Endothelial cell of umbilical vein (primary cell): ENCODE results near the gene SYMPK. TPM values are rescaled to one million over a fixed set of nuclear protein-coding genes. Genes with fewer than 3 reads are reported as not detected.

Experiments
- BruUV-seq: library from RNA; stranded (reverse); fragments of 400-500 nt; replicated peaks from 2 replicates; lab custom pipeline; 2021; lab: Mats Ljungman, UMichigan
- CTCF ChIA-PET: fragments of 300-600, 350-600 bp; sonication (Branson Sonifier 250); formaldehyde crosslinking; loops from one replicate; lab custom pipeline; 2021; ENCODE audit warnings: antibody characterized with exemption, inconsistent platforms; lab: Charles Lee
- POLR2A ChIA-PET: fragments of 300-600, 350-600 bp; sonication (Branson Sonifier 250); formaldehyde crosslinking; loops from one replicate; lab custom pipeline; 2021; ENCODE audit warnings: antibody characterized with exemption, inconsistent platforms; lab: Charles Lee
- DNase-seq: peaks from one replicate; pipeline ENCODE4 v3.0.0-alpha.2; 2011; ENCODE audit warnings: low read depth, low spot score
- FAIRE-seq: peaks from 2 replicates; lab custom pipeline; 2011; peaks lifted over from hg19 to GRCh38; lab: Jason Lieb, UNC
- H2AFZ ChIP-seq: 2 replicates; pipeline ENCODE4 v1.6.0; 2012; ENCODE audit warnings: low read depth, low read length, control low read depth, inconsistent platforms
- H3K27ac ChIP-seq: 2 replicates; pipeline ENCODE4 v1.5.1; 2011; ENCODE audit warnings: low read depth, mild to moderate bottlenecking, control low read depth, low read length, moderate library complexity; ENCODE audit not compliant: insufficient read depth
- H3K27me3 ChIP-seq, 2 experiments: 2 replicates each; pipeline versions ENCODE4 v1.6.0 to v1.6.1; 2011; ENCODE audit warnings: low read length in 2 of 2, mixed read lengths in 1 of 2; ENCODE audit not compliant: control insufficient read depth in 2 of 2, insufficient read depth in 2 of 2
- H3K36me3 ChIP-seq, 2 experiments: 2 replicates in 1 of 2; 3 replicates in 1 of 2; pipeline ENCODE4 v1.5.1; 2011; ENCODE audit warnings: low read length in 2 of 2, mild to moderate bottlenecking in 1 of 2, moderate library complexity in 1 of 2; ENCODE audit not compliant: control insufficient read depth in 2 of 2, insufficient read depth in 2 of 2; ENCODE audit errors: extremely low read depth in 1 of 2
- H3K4me1 ChIP-seq: 3 replicates; pipeline ENCODE4 v1.5.1; 2011; ENCODE audit warnings: mild to moderate bottlenecking, low read length; ENCODE audit not compliant: control insufficient read depth, insufficient read depth; ENCODE audit errors: extremely low read depth
- H3K4me2 ChIP-seq: 2 replicates; pipeline ENCODE4 v1.6.1; 2011; ENCODE audit warnings: low read length, control low read depth, mixed read lengths; ENCODE audit not compliant: insufficient read depth
- H3K4me3 ChIP-seq, 3 experiments: fragments of 200-600 bp in 1 of 3; sonication (generic), shearing (Covaris generic) in 1 of 3; replicated peaks in 1 of 3; 2 replicates each; pipeline ENCODE4 v1.5.1; 2011 to 2016; ENCODE audit warnings: control low read depth in 3 of 3, low read length in 3 of 3, mild to moderate bottlenecking in 2 of 3, inconsistent platforms in 1 of 3, low read depth in 1 of 3, moderate library complexity in 1 of 3; ENCODE audit not compliant: insufficient read depth in 1 of 3
- H3K79me2 ChIP-seq: 2 replicates; pipeline ENCODE4 v1.6.0; 2012; ENCODE audit warnings: low read length, inconsistent platforms; ENCODE audit not compliant: control insufficient read depth, insufficient read depth
- H3K9ac ChIP-seq: replicated peaks from 2 replicates; pipeline ENCODE3; 2011; ENCODE audit warnings: low read length, control low read depth; ENCODE audit not compliant: insufficient read depth; ENCODE audit errors: extremely low read depth
- H3K9me1 ChIP-seq: replicated peaks from 3 replicates; pipeline ENCODE4 v1.6.0; 2011; ENCODE audit warnings: mild to moderate bottlenecking, low read length; ENCODE audit not compliant: control insufficient read depth, insufficient read depth; ENCODE audit errors: extremely low read depth
- H3K9me3 ChIP-seq: replicated peaks from 2 replicates; pipeline ENCODE4 v1.5.1; 2012; ENCODE audit warnings: low read length, inconsistent platforms; ENCODE audit not compliant: control insufficient read depth, insufficient read depth
- H4K20me1 ChIP-seq: replicated peaks from 2 replicates; pipeline ENCODE3; 2011; ENCODE audit warnings: mild to moderate bottlenecking, low read length; ENCODE audit not compliant: control insufficient read depth, insufficient read depth; ENCODE audit errors: extremely low read depth
- EZH2 ChIP-seq: IDR thresholded peaks from 2 replicates; pipeline ENCODE4 v1.6.1; 2012; ENCODE audit warnings: borderline replicate concordance, low read depth, mild to moderate bottlenecking, moderate library complexity, low read length, inconsistent platforms; ENCODE audit not compliant: severe bottlenecking
- GATA2 ChIP-seq: IDR thresholded peaks from 2 replicates; pipeline ENCODE4 v1.7.0; 2011; ENCODE audit warnings: low read depth, mild to moderate bottlenecking, moderate library complexity, mixed read lengths, low read length; ENCODE audit not compliant: insufficient read length, insufficient read depth
- MAX ChIP-seq: IDR thresholded peaks from 2 replicates; pipeline ENCODE4 v1.6.1; 2011; ENCODE audit not compliant: insufficient read depth, insufficient read length
- MYC ChIP-seq: IDR thresholded peaks from one replicate; pipeline ENCODE4 v1.6.1; 2011; ENCODE audit warnings: mild to moderate bottlenecking, low read depth, low read length
- POLR2A ChIP-seq: IDR thresholded peaks from 2 replicates; pipeline ENCODE4 v1.6.1; 2012; ENCODE audit warnings: low read depth, mild to moderate bottlenecking, control low read depth, low read length
- dilution Hi-C: fragments of 300-500 bp; cut with MboI; formaldehyde crosslinking; loops from one replicate; pipeline ENCODE4 v1.15.0; 2019; ENCODE audit warnings: low sequenced_read_pairs; ENCODE audit not compliant: extremely low pct_ligation_motif_present
- intact Hi-C: fragments of 100-400 bp; cut with micrococcal nuclease; formaldehyde crosslinking; loops from one replicate; pipeline ENCODE4 v1.10.0; 2022
- polyA plus RNA-seq, 4 experiments: library from polyadenylated mRNA; depleted of rRNA in 3 of 4; stranded (reverse) in 3 of 4; unstranded in 1 of 4; fragments of >200 nt; gene quantifications; 2 replicates each; pipeline versions ENCODE4 v1.2.1 to v1.2.3, GENCODE V29; 2011 to 2012; ENCODE audit warnings: missing spikeins in 1 of 4
- total RNA-seq: library from RNA; stranded (reverse); gene quantifications from 2 replicates; pipeline ENCODE4 v1.2.3, GENCODE V29; 2021
- TF ChIP-seq, protein P1 (sequence below), 2 donors: IDR thresholded peaks; 1 replicate in 1 of 2; 2 replicates in 1 of 2; pipeline ENCODE4 v1.5.1; 2011; ENCODE audit warnings: low read length in 2 of 2, mild to moderate bottlenecking in 2 of 2, moderate library complexity in 2 of 2, control low read depth in 1 of 2, inconsistent platforms in 1 of 2, low read depth in 1 of 2; ENCODE audit not compliant: insufficient read depth in 1 of 2; ENCODE audit errors: extremely low read depth in 1 of 2

SYMPK gene
- total and polyA plus RNA-seq, 2 donors (not counting 3 experiments of a cell fraction or from before 2014, with no cell fraction given) = 89.8 to 95.7 TPM

DNA sequence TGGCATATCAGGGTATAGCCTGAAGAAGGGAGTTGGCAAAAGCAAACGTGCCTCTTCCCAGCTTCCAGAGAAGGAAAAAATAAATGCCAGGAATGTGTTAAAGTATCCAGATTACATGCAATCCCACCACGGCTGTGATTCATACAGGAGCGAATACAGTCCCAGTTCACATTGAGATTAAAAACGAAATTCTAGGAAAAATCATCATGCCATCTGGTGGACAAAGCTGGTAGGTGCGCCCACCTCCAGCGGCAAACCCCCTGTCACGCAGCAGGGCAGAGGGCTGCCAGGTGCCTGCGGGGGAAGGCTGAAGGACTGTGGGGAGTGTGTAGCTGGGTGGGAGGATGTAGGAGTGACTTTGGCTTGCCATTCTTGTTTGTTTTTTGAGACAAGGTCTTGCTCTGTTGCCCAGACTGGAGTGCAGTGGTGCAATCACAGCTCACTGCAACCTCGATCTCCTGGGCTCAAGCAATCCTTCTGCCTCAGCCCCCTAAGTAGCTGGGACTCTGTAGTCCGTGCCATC is 63.9 kb downstream of the SYMPK start:
- Histone ChIP-seq H3K36me3 (no peaks in the 10 kb centered on the region), H3K9me3 (no peaks in the 10 kb centered on the region), H3K27ac (no peak overlapping the region), H3K4me3 (no peak overlapping the region), H4K20me1 (no peaks in the 10 kb centered on the region), H3K27me3 (no peaks in the 10 kb centered on the region), H2AFZ (no peak overlapping the region), H3K4me2 (no peak overlapping the region), H3K9me1 (no peaks in the 10 kb centered on the region), H3K79me2 (no peaks in the 10 kb centered on the region), H3K4me1 (no peaks in the 10 kb centered on the region), H3K9ac (no peak overlapping the region)
- dilution Hi-C loops (no loop called here), intact Hi-C loops (loop anchor here (1.0 kb wide), 1 partner anchor 29 kb away; no protein-coding TSS in a partner anchor)
- DNase-seq (peak; percentile 79), FAIRE-seq (peak; percentile 87)
- ChIA-PET POLR2A (interaction anchor here (1.2 kb wide), 1 partner anchor 30 kb away, joined by 3 read pairs; the partner anchor contains the start of gene SIX5), CTCF (interaction anchor here (0.7 to 5.7 kb wide), 23 partner anchors 9 to 230 kb away, joined by 3 to 125 read pairs (median 4); partner anchors contain the start of genes DMPK, FBXO46, IRF2BP1 and SIX5)
- TF ChIP-seq, protein P1, sequence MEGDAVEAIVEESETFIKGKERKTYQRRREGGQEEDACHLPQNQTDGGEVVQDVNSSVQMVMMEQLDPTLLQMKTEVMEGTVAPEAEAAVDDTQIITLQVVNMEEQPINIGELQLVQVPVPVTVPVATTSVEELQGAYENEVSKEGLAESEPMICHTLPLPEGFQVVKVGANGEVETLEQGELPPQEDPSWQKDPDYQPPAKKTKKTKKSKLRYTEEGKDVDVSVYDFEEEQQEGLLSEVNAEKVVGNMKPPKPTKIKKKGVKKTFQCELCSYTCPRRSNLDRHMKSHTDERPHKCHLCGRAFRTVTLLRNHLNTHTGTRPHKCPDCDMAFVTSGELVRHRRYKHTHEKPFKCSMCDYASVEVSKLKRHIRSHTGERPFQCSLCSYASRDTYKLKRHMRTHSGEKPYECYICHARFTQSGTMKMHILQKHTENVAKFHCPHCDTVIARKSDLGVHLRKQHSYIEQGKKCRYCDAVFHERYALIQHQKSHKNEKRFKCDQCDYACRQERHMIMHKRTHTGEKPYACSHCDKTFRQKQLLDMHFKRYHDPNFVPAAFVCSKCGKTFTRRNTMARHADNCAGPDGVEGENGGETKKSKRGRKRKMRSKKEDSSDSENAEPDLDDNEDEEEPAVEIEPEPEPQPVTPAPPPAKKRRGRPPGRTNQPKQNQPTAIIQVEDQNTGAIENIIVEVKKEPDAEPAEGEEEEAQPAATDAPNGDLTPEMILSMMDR (IDR thresholded peaks at IDR 0.05; ENCODE audit: extremely low read depth in 1 of 2, insufficient read depth in 1 of 2, low read depth in 1 of 2, low read length in 2 of 2) = peak; percentile 70 to 77
- no peak for TF ChIP-seq POLR2A
- TF ChIP-seq MYC = no peak
- no peak for TF ChIP-seq EZH2
- TF ChIP-seq MAX = no peak
- no peak for TF ChIP-seq GATA2
- no TSS peak for BruUV-seq
